ENCODE data around the gene ZNHIT1.

- TF ChIP-seq CTCF (IDR thresholded peaks at IDR 0.05) (no peak), POLR2A (IDR thresholded peaks at IDR 0.05) (no peak)
Measured at GRCh38 chr7:101226721-101227120, 8.8 kb downstream of the ZNHIT1 start.
